GM06990 (cell line): ENCODE data around the gene KRTAP29-1.

Source experiments
- DNase-seq: peaks from one replicate; pipeline ENCODE4 v3.0.0-alpha.2; 2011; ENCODE audit not compliant: insufficient read length; ENCODE audit errors: extremely low read depth
- H3K27me3 ChIP-seq: replicated peaks from 2 replicates; pipeline ENCODE4 v1.6.0; 2011; ENCODE audit warnings: low read length; ENCODE audit not compliant: control insufficient read depth, insufficient read depth
- H3K36me3 ChIP-seq: 2 replicates; pipeline ENCODE4 v1.5.1; 2011; ENCODE audit warnings: low read length; ENCODE audit not compliant: control insufficient read depth, insufficient read depth
- H3K4me3 ChIP-seq: replicated peaks from 2 replicates; pipeline ENCODE4 v1.5.1; 2011; ENCODE audit warnings: low read depth, mild to moderate bottlenecking, control low read depth, low read length
- CTCF ChIP-seq: IDR thresholded peaks from 2 replicates; pipeline ENCODE4 v1.5.1; 2011; ENCODE audit warnings: low read length, control low read depth, mild to moderate bottlenecking, inconsistent platforms; ENCODE audit not compliant: insufficient read depth, poor library complexity, severe bottlenecking

The KRTAP29-1 gene

GRCh38 chr17:41343029-41343428 is 40.4 kb upstream of the KRTAP29-1 start:
- peaks cover 2% of the 10 kb centered on the region; the same call in 1 of the 2 replicates for H3K27me3 ChIP-seq
- H3K36me3 ChIP-seq = no peaks in the 10 kb centered on the region
- no peak for TF ChIP-seq CTCF
- H3K4me3 ChIP-seq = no peak overlapping the region
- DNase-seq = no peak

GRCh38 chr17:41340934-41341861 is 38.5 kb upstream of the KRTAP29-1 start:
- no peak for DNase-seq
- no peaks in the 10 kb centered on the region for H3K36me3 ChIP-seq
- peaks cover 2% of the 10 kb centered on the region; the same call in 1 of the 2 replicates for H3K27me3 ChIP-seq
- no peak overlapping the region for H3K4me3 ChIP-seq
- TF ChIP-seq CTCF = no peak

GRCh38 chr17:41340494-41340893 is 37.8 kb upstream of the KRTAP29-1 start:
- Histone ChIP-seq H3K27me3 (peaks cover 2% of the 10 kb centered on the region; the same call in 1 of the 2 replicates), H3K36me3 (no peaks in the 10 kb centered on the region), H3K4me3 (no peak overlapping the region)
- no peak for TF ChIP-seq CTCF
- DNase-seq = no peak

GRCh38 chr17:41339571-41340172 is 37.0 kb upstream of the KRTAP29-1 start:
- H3K4me3 ChIP-seq = no peak overlapping the region
- no peak for DNase-seq
- peaks cover 2% of the 10 kb centered on the region; the same call in 1 of the 2 replicates for H3K27me3 ChIP-seq
- no peak for TF ChIP-seq CTCF
- H3K36me3 ChIP-seq = no peaks in the 10 kb centered on the region

- no peak for TF ChIP-seq CTCF
- no peaks in the 10 kb centered on the region for H3K36me3 ChIP-seq
- H3K27me3 ChIP-seq = no peaks in the 10 kb centered on the region; the same call in 1 of the 2 replicates
- no peak for DNase-seq
- H3K4me3 ChIP-seq = no peak overlapping the region
These were observed 36.4 kb upstream of the KRTAP29-1 start for GRCh38 chr17:41338961-41339485.
